ENCODE data around the gene CBARP. TPM values are rescaled to one million over a fixed set of nuclear protein-coding genes. Genes with fewer than 3 reads are reported as not detected.

Gene CBARP
- total RNA-seq, 2 experiments from 2014 or later: 0.09 to 0.13 TPM

- Histone ChIP-seq H3K9me3 (ENCODE audit: low read length) (no peaks in the 10 kb centered on the region), H2AFZ (ENCODE audit: low read length) (no peak overlapping the region), H3K4me1 (ENCODE audit: insufficient read depth, low read length, poor library complexity, severe bottlenecking) (peaks cover 54% of the 10 kb centered on the region), H3K27ac (ENCODE audit: low read depth, low read length, poor library complexity, severe bottlenecking) (peak overlapping the region; percentile 87), H4K20me1 (ENCODE audit: insufficient read depth, low read length) (0 out of 2 replicates have a peak, but pooled peaks cover 1% of the 10 kb centered on the region), H3K4me2 (ENCODE audit: low read length) (peak overlapping the region; percentile 90), H3K36me3 (ENCODE audit: insufficient read depth, low read length) (peaks cover 45% of the 10 kb centered on the region), H3K79me2 (ENCODE audit: insufficient read depth, low read depth, low read length) (peaks cover 33% of the 10 kb centered on the region; the same call in 1 of the 2 replicates), H3K9me2 (ENCODE audit: insufficient read depth, low read length) (no peaks in the 10 kb centered on the region), H3K4me3 (ENCODE audit: low read depth, low read length, poor library complexity, severe bottlenecking) (peak overlapping the region; percentile 78)
- DNase-seq (ENCODE audit: low spot score): peak; percentile 46
- ChIA-PET CTCF (ENCODE audit: unreplicated experiment) (no interaction called here), POLR2A (interaction anchor here (1.0 kb wide), 1 partner anchor 10 kb away, joined by 4 read pairs; no protein-coding TSS in a partner anchor)
- intact Hi-C loops (cut with micrococcal nuclease; ENCODE audit: unreplicated experiment): no loop called here
- TF ChIP-seq EZH2phosphoT487 (IDR thresholded peaks at IDR 0.05; ENCODE audit: borderline replicate concordance, low read depth, low read length) (no peak), CTCF (conservative IDR thresholded peaks at IDR 0.05; ENCODE audit: low read length) (0 out of 2 replicates have a peak, but pooled peaks have one; percentile 13)
- no TSS peak for BruUV-seq (replicated peaks)
These were observed 21.0 kb upstream of the CBARP start for GRCh38 chr19:1258707-1259205.

GRCh38 chr19:1258163-1258492 is 20.3 kb upstream of the CBARP start:
- H3K4me3 ChIP-seq (ENCODE audit: low read depth, low read length, poor library complexity, severe bottlenecking): peak overlapping the region; percentile 78
- 0 out of 2 replicates have a peak, but pooled peaks cover 7% of the 10 kb centered on the region for H4K20me1 ChIP-seq (ENCODE audit: insufficient read depth, low read length)
- BruUV-seq (replicated peaks): TSS peak; percentile 77
- no peak overlapping the region for H2AFZ ChIP-seq (ENCODE audit: low read length)
- peaks cover 54% of the 10 kb centered on the region for H3K4me1 ChIP-seq (ENCODE audit: insufficient read depth, low read length, poor library complexity, severe bottlenecking)
- H3K79me2 ChIP-seq (ENCODE audit: insufficient read depth, low read depth, low read length): peaks cover 35% of the 10 kb centered on the region; the same call in 1 of the 2 replicates
- peaks cover 51% of the 10 kb centered on the region for H3K36me3 ChIP-seq (ENCODE audit: insufficient read depth, low read length)
- no peak for TF ChIP-seq EZH2phosphoT487 (IDR thresholded peaks at IDR 0.05; ENCODE audit: borderline replicate concordance, low read depth, low read length)
- 0 out of 2 replicates have a peak, but pooled peaks have one; percentile 1 for TF ChIP-seq CTCF (conservative IDR thresholded peaks at IDR 0.05; ENCODE audit: low read length)
- H3K9me2 ChIP-seq (ENCODE audit: insufficient read depth, low read length): no peaks in the 10 kb centered on the region
- peak overlapping the region; percentile 87 for H3K27ac ChIP-seq (ENCODE audit: low read depth, low read length, poor library complexity, severe bottlenecking)
- ChIA-PET CTCF (ENCODE audit: unreplicated experiment) (no interaction called here), POLR2A (no interaction called here)
- no peak for DNase-seq (ENCODE audit: low spot score)
- intact Hi-C loops (cut with micrococcal nuclease; ENCODE audit: unreplicated experiment): no loop called here
- H3K9me3 ChIP-seq (ENCODE audit: low read length): no peaks in the 10 kb centered on the region
- peak overlapping the region; percentile 90 for H3K4me2 ChIP-seq (ENCODE audit: low read length)

- Histone ChIP-seq H3K4me2 (ENCODE audit: low read length) (peak overlapping the region; percentile 90), H3K9me3 (ENCODE audit: low read length) (no peaks in the 10 kb centered on the region), H3K79me2 (ENCODE audit: insufficient read depth, low read depth, low read length) (peaks cover 31% of the 10 kb centered on the region; the same call in 1 of the 2 replicates), H3K27ac (ENCODE audit: low read depth, low read length, poor library complexity, severe bottlenecking) (peak overlapping the region; percentile 87), H3K36me3 (ENCODE audit: insufficient read depth, low read length) (peaks cover 54% of the 10 kb centered on the region), H3K9me2 (ENCODE audit: insufficient read depth, low read length) (no peaks in the 10 kb centered on the region), H2AFZ (ENCODE audit: low read length) (no peak overlapping the region), H4K20me1 (ENCODE audit: insufficient read depth, low read length) (0 out of 2 replicates have a peak, but pooled peaks cover 7% of the 10 kb centered on the region), H3K4me3 (ENCODE audit: low read depth, low read length, poor library complexity, severe bottlenecking) (peak overlapping the region; percentile 78), H3K4me1 (ENCODE audit: insufficient read depth, low read length, poor library complexity, severe bottlenecking) (peaks cover 54% of the 10 kb centered on the region)
- BruUV-seq (replicated peaks): no TSS peak
- no peak for DNase-seq (ENCODE audit: low spot score)
- TF ChIP-seq EZH2phosphoT487 (IDR thresholded peaks at IDR 0.05; ENCODE audit: borderline replicate concordance, low read depth, low read length) (no peak), CTCF (conservative IDR thresholded peaks at IDR 0.05; ENCODE audit: low read length) (no peak)
- POLR2A ChIA-PET: no interaction called here
- CTCF ChIA-PET (ENCODE audit: unreplicated experiment): no interaction called here
- intact Hi-C loops (cut with micrococcal nuclease; ENCODE audit: unreplicated experiment): no loop called here
These were observed 19.8 kb upstream of the CBARP start for GRCh38 chr19:1257475-1258162.

Measured in OCI-LY7 (cell line).